Measurements from ENCODE around the gene MBNL1. TPM values are rescaled to one million over a fixed set of nuclear protein-coding genes. Genes with fewer than 3 reads are reported as not detected.
A peak's percentile ranks its signal among the peaks of the same experiment; 100 is the strongest.

MBNL1 gene
- polyA plus RNA-seq, 4 donors: 39.6 to 48.7 (median 40.6) TPM

DNA sequence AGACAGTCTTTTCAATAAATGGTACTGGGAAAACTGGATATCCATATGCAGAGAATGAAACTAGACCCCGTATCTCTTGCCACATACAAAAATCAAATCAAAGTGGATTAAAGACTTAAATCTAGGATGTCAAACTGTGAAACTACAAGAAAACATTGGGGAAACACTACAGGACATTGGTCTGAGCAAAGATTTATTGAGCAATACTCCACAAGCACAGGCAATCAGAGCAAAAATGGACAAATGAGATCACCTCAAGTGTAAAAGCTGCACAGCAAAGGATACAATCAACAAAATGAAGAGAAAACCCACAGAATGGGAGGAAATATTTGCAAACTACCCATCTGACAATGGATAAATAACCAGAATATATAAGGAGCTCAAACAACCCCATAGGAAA, 38.4 kb upstream of the MBNL1 start:
- DNase-seq: no peak
- Histone ChIP-seq H3K27ac (ENCODE audit: low read depth in 1 of 3, low read length in 2 of 3) (no peak overlapping the region), H3K4me1 (ENCODE audit: control insufficient read depth in 3 of 3, insufficient read depth in 2 of 3, low read depth in 1 of 3, low read length in 2 of 3) (no peaks in the 10 kb centered on the region), H3K36me3 (ENCODE audit: control insufficient read depth in 3 of 3, insufficient read depth in 2 of 3, low read depth in 1 of 3, low read length in 3 of 3) (no peaks in the 10 kb centered on the region), H3K4me3 (ENCODE audit: low read depth in 1 of 3, low read length in 3 of 3) (no peak overlapping the region), H3K27me3 (ENCODE audit: control insufficient read depth in 3 of 3, insufficient read depth in 3 of 3, low read length in 3 of 3) (no peaks in the 10 kb centered on the region), H3K9me3 (ENCODE audit: control insufficient read depth in 2 of 2, insufficient read depth in 1 of 2, low read depth in 1 of 2, low read length in 1 of 2) (peaks cover 0 to 1% of the 10 kb centered on the region in 2 donors)
- no peak for FAIRE-seq
- WGBS, 3 donors: 87 to 97% (median 95%) methylated on average over 1 of the region's 1 CpG

DNA sequence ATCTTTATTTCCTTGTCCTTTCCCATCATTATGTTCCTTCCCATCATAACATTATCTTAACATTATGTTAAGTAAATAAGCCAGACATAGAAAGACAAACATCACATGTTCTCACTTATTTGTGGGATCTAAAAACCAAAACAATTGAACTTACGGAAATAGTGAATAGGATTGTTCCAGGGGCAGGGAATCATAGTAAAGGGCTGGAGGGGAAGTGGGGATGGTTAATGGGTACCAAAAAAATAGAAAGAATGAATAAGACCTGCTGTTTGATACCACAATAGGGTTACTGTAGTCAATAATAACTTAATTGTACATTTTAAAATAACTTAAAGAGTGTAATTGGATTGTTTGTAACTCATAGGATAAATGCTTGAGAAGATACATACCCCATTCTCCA, 36.7 kb upstream of the MBNL1 start:
- no peaks in the 10 kb centered on the region for H3K27me3 ChIP-seq (ENCODE audit: control insufficient read depth in 3 of 3, insufficient read depth in 3 of 3, low read length in 3 of 3)
- no peak overlapping the region for H3K27ac ChIP-seq (ENCODE audit: low read depth in 1 of 3, low read length in 2 of 3)
- FAIRE-seq (no peak), DNase-seq (no peak)
- no peak overlapping the region for H3K4me3 ChIP-seq (ENCODE audit: low read depth in 1 of 3, low read length in 3 of 3)
- WGBS, 3 donors: 91 to 98% (median 95%) methylated on average over 1 of the region's 1 CpG
- peaks cover 0 to 1% of the 10 kb centered on the region in 2 donors for H3K9me3 ChIP-seq (ENCODE audit: control insufficient read depth in 2 of 2, insufficient read depth in 1 of 2, low read depth in 1 of 2, low read length in 1 of 2)
- H3K36me3 ChIP-seq (ENCODE audit: control insufficient read depth in 3 of 3, insufficient read depth in 2 of 3, low read depth in 1 of 3, low read length in 3 of 3): no peaks in the 10 kb centered on the region
- H3K4me1 ChIP-seq (ENCODE audit: control insufficient read depth in 3 of 3, insufficient read depth in 2 of 3, low read depth in 1 of 3, low read length in 2 of 3): no peaks in the 10 kb centered on the region

DNA sequence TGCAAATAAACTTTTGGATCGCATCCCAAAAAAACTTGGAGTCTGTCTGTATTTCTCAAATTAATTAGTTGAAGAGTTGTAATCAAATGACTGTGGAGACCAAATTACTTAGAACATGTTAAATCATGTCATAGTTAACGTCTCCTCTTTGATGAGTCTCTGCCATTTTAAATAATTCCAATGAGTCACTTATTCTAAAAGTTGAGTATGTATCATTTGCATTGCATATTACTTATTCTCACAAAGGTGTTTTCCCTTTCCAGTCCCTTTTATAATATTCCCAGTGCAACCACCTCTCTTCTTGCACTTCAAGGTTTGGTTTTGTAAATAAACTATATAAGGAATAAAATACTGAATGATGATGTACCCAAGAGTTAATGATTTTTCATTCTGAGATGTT, 36.0 kb upstream of the MBNL1 start:
- no peaks in the 10 kb centered on the region for H3K36me3 ChIP-seq (ENCODE audit: control insufficient read depth in 3 of 3, insufficient read depth in 2 of 3, low read depth in 1 of 3, low read length in 3 of 3)
- no peaks in the 10 kb centered on the region for H3K27me3 ChIP-seq (ENCODE audit: control insufficient read depth in 3 of 3, insufficient read depth in 3 of 3, low read length in 3 of 3)
- H3K4me1 ChIP-seq (ENCODE audit: control insufficient read depth in 3 of 3, insufficient read depth in 2 of 3, low read depth in 1 of 3, low read length in 2 of 3): no peaks in the 10 kb centered on the region
- no peak overlapping the region for H3K4me3 ChIP-seq (ENCODE audit: low read depth in 1 of 3, low read length in 3 of 3)
- WGBS, 3 donors: 84 to 95% (median 90%) methylated on average over 2 of the region's 2 CpGs
- peaks cover 0 to 1% of the 10 kb centered on the region in 2 donors for H3K9me3 ChIP-seq (ENCODE audit: control insufficient read depth in 2 of 2, insufficient read depth in 1 of 2, low read depth in 1 of 2, low read length in 1 of 2)
- DNase-seq: no peak
- no peak overlapping the region for H3K27ac ChIP-seq (ENCODE audit: low read depth in 1 of 3, low read length in 2 of 3)
- FAIRE-seq: no peak

DNA sequence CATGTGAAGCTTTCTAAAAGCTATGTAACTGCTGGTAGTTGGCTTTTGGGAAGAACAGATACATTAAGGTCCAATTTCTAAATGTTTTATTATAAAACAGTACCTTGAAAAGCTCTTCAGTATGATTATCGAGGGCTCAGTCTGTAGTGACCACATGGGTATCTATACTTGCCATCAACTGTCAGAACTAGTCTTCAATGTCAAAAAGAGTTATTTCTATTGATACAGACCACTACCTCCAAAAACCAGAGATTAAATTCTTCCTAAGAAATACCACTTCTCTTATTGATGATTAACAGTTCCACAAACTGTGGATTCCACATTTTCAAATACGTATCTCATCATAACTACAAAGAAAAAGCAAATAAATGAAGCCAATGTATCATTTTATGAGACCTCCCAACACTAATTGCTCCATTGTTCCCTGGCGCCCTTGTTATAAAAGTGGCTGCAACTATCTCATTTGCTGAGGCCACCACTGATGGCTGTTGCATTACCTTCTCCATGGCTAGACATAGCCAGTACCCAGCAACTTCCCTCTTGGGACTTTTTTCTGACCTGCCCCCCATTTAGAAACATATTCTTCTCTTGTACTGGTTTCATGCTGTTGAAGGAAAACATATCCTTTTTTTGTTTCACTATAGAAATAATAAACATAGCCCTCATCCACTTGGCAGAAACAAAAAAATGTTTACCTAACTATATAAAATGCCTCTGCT, 33.9 kb upstream of the MBNL1 start:
- no peak overlapping the region for H3K4me3 ChIP-seq (ENCODE audit: low read depth in 1 of 3, low read length in 3 of 3)
- H3K27me3 ChIP-seq (ENCODE audit: control insufficient read depth in 3 of 3, insufficient read depth in 3 of 3, low read length in 3 of 3): no peaks in the 10 kb centered on the region
- WGBS, 3 donors: 86 to 94% (median 87%) methylated on average over 3 of the region's 3 CpGs
- H3K4me1 ChIP-seq (ENCODE audit: control insufficient read depth in 3 of 3, insufficient read depth in 2 of 3, low read depth in 1 of 3, low read length in 2 of 3): no peaks in the 10 kb centered on the region
- FAIRE-seq (no peak), DNase-seq (no peak)
- H3K9me3 ChIP-seq (ENCODE audit: control insufficient read depth in 2 of 2, insufficient read depth in 1 of 2, low read depth in 1 of 2, low read length in 1 of 2): no peaks in the 10 kb centered on the region
- H3K36me3 ChIP-seq (ENCODE audit: control insufficient read depth in 3 of 3, insufficient read depth in 2 of 3, low read depth in 1 of 3, low read length in 3 of 3): no peaks in the 10 kb centered on the region
- H3K27ac ChIP-seq (ENCODE audit: low read depth in 1 of 3, low read length in 2 of 3): no peak overlapping the region

DNA sequence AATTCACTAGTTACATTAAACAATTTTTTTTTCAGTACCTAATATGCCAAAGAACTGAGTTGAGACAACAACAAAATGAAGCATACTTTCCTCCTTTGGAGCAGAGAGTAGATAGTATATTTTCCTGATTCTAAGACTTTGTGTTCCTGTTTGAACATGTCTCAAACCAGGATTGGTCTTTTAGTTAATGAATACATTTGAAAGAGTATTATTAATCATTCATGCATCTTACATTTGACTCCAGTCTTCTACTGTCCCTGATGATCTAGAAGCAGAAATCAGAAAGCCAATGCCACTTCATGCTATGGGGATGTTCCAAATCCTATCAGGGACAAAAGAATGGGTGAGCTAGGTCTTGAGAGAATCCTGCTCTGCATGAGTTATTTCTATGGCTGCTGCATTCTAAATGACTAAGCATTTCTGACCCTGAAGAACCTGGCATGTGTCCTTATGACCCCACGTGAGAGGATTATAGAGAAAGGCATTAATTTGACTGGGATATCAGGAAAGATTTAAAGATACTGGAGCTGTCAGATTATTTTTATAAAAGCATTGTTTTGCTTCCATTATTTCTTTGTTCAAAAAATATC, 32.9 kb upstream of the MBNL1 start:
- Histone ChIP-seq H3K27me3 (ENCODE audit: control insufficient read depth in 3 of 3, insufficient read depth in 3 of 3, low read length in 3 of 3) (no peaks in the 10 kb centered on the region), H3K36me3 (ENCODE audit: control insufficient read depth in 3 of 3, insufficient read depth in 2 of 3, low read depth in 1 of 3, low read length in 3 of 3) (no peaks in the 10 kb centered on the region), H3K9me3 (ENCODE audit: control insufficient read depth in 2 of 2, insufficient read depth in 1 of 2, low read depth in 1 of 2, low read length in 1 of 2) (no peaks in the 10 kb centered on the region), H3K4me1 (ENCODE audit: control insufficient read depth in 3 of 3, insufficient read depth in 2 of 3, low read depth in 1 of 3, low read length in 2 of 3) (peaks cover 0 to under 1% (median 0%) of the 10 kb centered on the region in 3 donors), H3K27ac (ENCODE audit: low read depth in 1 of 3, low read length in 2 of 3) (no peak overlapping the region), H3K4me3 (ENCODE audit: low read depth in 1 of 3, low read length in 3 of 3) (no peak overlapping the region)
- DNase-seq (no peak), FAIRE-seq (no peak)
- WGBS, 3 donors: 35 to 61% (median 41%) methylated on average over 1 of the region's 1 CpG

DNA sequence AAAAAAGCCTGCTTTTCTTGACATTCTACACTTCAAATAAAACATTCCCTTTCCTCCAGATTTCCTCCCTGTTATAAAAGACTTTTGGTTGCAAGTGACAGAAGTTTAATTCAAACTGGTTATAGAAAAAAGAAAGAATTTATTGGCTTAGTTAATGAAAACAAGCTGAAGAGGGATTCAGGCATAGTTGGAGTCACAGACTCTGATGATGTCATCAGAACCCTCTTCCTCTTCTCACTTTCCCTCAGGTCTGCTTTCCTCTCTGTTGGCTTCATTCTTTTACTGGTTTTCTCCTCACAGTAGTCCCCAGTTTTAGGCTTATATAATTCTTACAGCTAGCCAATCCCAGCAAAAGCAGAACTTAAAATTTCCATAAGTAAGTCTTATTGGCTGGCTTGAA, 32.0 kb upstream of the MBNL1 start:
- Histone ChIP-seq H3K4me3 (ENCODE audit: low read depth in 1 of 3, low read length in 3 of 3) (no peak overlapping the region), H3K4me1 (ENCODE audit: control insufficient read depth in 3 of 3, insufficient read depth in 2 of 3, low read depth in 1 of 3, low read length in 2 of 3) (peaks cover 0 to 3% (median 0%) of the 10 kb centered on the region in 3 donors), H3K36me3 (ENCODE audit: control insufficient read depth in 3 of 3, insufficient read depth in 2 of 3, low read depth in 1 of 3, low read length in 3 of 3) (no peaks in the 10 kb centered on the region), H3K27ac (ENCODE audit: low read depth in 1 of 3, low read length in 2 of 3) (no peak overlapping the region), H3K27me3 (ENCODE audit: control insufficient read depth in 3 of 3, insufficient read depth in 3 of 3, low read length in 3 of 3) (no peaks in the 10 kb centered on the region), H3K9me3 (ENCODE audit: control insufficient read depth in 2 of 2, insufficient read depth in 1 of 2, low read depth in 1 of 2, low read length in 1 of 2) (no peaks in the 10 kb centered on the region)
- FAIRE-seq (no peak), DNase-seq (no peak)

DNA sequence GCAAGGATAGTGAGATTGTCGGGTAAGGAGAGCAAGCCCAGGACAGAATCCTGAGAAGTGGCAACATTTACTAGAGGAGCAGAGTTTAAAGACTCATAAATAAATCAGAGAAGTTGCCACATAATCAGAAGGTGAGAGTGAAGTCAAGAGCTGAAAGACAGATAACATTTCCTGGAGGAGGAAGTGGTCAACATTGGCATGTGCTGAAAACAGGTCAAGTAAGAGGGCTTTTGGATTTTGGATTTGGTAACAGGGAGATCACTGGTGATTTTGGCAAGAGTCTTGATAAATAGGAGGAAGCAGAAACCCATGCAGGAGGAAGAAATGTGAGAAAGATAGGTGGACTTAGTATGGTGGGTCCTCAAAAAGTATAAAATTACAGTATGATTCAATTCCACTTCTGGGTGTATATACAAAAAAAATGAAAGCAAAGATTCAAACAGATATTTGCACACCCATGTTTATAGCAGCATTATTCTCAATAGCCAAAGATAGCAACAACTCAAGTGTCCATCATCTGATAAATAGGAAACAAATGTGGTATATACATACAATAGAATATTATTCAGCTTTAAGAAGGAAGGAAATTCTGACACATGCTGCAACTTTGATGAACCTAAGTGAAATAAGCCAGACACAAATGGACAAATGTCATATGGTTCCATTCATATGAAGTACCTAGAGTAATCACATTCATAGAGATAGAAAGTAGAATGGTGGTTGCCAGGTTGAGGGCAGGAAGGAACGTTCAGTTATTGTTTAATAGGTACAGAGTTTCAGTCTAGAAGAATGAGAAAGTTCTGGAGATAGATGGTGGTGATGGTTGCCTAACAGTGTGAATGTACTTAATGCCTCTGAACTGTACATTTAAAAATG, 27.3 kb upstream of the MBNL1 start:
- WGBS, 3 donors: 64 to 77% (median 69%) methylated on average over 2 of the region's 2 CpGs
- Histone ChIP-seq H3K9me3 (ENCODE audit: control insufficient read depth in 2 of 2, insufficient read depth in 1 of 2, low read depth in 1 of 2, low read length in 1 of 2) (no peaks in the 10 kb centered on the region), H3K36me3 (ENCODE audit: control insufficient read depth in 3 of 3, insufficient read depth in 2 of 3, low read depth in 1 of 3, low read length in 3 of 3) (no peaks in the 10 kb centered on the region), H3K4me3 (ENCODE audit: low read depth in 1 of 3, low read length in 3 of 3) (no peak overlapping the region), H3K27ac (ENCODE audit: low read depth in 1 of 3, low read length in 2 of 3) (peak overlapping the region in 1 of 3 donors; percentile 1), H3K27me3 (ENCODE audit: control insufficient read depth in 3 of 3, insufficient read depth in 3 of 3, low read length in 3 of 3) (no peaks in the 10 kb centered on the region), H3K4me1 (ENCODE audit: control insufficient read depth in 3 of 3, insufficient read depth in 2 of 3, low read depth in 1 of 3, low read length in 2 of 3) (peaks cover 0 to 16% (median 0%) of the 10 kb centered on the region in 3 donors)
- no peak for FAIRE-seq
- DNase-seq: peak in 1 of 2 donors; percentile 44

DNA sequence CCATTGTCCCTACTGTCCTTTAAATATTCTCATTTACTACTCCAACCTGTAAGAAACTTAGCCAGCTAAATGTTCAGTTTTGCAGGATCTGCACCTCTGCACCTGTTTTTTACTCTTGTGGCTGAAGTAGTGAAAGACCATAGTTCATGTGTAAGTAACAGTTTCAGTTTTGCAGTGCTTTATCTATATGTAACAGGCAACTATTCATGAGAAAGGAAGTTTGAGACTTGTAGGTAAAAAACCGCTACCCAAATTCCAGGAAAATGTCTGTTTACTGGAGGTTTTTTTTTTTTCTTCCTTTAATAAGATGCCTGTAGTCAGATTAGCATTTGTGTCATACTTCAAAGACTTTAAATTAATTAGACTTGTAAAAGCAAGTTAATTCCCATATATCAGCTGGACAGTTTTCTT, 25.4 kb upstream of the MBNL1 start:
- Histone ChIP-seq H3K9me3 (ENCODE audit: control insufficient read depth in 2 of 2, insufficient read depth in 1 of 2, low read depth in 1 of 2, low read length in 1 of 2) (no peaks in the 10 kb centered on the region), H3K27ac (ENCODE audit: low read depth in 1 of 3, low read length in 2 of 3) (no peak overlapping the region), H3K27me3 (ENCODE audit: control insufficient read depth in 3 of 3, insufficient read depth in 3 of 3, low read length in 3 of 3) (no peaks in the 10 kb centered on the region), H3K4me3 (ENCODE audit: low read depth in 1 of 3, low read length in 3 of 3) (peak overlapping the region in 1 of 3 donors; percentile 41), H3K36me3 (ENCODE audit: control insufficient read depth in 3 of 3, insufficient read depth in 2 of 3, low read depth in 1 of 3, low read length in 3 of 3) (no peaks in the 10 kb centered on the region), H3K4me1 (ENCODE audit: control insufficient read depth in 3 of 3, insufficient read depth in 2 of 3, low read depth in 1 of 3, low read length in 2 of 3) (peaks cover 0 to 16% (median 0%) of the 10 kb centered on the region in 3 donors)
- FAIRE-seq (peak; percentile 15), DNase-seq (peak; percentile 34 to 61)
- 5 to 30% (median 19%) methylated on average over 1 of the region's 1 CpG for WGBS, 3 donors
